NOMO-1 treated with dmso at 0.1 percent for 144 hours (cell line): ENCODE measurements around the gene PMF1.
A peak's percentile ranks its signal among the peaks of the same experiment; 100 is the strongest.

Source experiments
- DNase-seq: peaks from one replicate; lab custom pipeline; 2025; ENCODE audit not compliant: unreplicated experiment; lab: John Stamatoyannopoulos, UW

The PMF1 gene

GRCh38 chr1:156262461-156263287 lies 49.9 kb downstream of the PMF1 start:
- DNase-seq = no peak

- no peak for DNase-seq
Measured at GRCh38 chr1:156263288-156263655, 50.5 kb downstream of the PMF1 start.

DNA sequence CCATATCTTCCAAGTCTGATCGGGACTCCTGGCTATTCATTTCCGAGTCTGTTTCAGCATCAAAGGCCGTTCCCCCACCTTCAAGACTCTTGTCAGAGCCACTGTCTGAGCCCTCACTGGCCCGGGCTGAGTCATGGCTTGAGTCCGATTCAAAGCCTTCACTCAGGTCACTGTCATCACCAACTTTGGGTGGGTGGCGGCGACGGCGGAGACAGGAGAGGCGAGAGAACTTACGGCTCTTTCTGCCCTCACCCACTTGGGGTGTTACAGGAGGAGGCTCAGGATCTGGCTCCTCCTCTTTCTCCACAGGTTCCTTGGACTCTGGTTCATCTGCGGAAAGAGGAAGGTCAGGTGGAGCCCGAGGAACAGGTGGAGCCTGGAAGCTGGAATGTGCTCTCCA lies 53.2 kb downstream of the PMF1 start:
- DNase-seq = no peak

DNA sequence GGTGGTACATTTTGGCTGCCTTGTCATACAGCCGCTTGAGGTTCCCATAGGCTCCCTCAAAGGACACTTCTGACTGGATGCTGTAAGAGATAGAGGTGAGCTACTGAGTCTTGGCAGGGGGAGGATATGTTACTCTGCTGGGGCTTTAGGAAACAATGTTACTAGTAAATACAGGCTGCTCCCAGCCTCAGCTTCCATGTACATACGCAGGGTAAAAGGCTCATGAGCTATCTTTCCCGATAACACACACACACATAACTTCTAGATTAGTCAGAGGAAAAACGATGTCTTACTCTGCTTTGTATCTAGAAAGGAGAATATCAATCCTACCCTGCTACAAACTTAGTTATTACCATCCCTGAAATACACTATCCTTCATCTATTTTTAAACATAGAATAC lies 55.5 kb downstream of the PMF1 start:
- DNase-seq = no peak

GRCh38 chr1:156270314-156270713 lies 57.5 kb downstream of the PMF1 start:
- DNase-seq = no peak

DNA sequence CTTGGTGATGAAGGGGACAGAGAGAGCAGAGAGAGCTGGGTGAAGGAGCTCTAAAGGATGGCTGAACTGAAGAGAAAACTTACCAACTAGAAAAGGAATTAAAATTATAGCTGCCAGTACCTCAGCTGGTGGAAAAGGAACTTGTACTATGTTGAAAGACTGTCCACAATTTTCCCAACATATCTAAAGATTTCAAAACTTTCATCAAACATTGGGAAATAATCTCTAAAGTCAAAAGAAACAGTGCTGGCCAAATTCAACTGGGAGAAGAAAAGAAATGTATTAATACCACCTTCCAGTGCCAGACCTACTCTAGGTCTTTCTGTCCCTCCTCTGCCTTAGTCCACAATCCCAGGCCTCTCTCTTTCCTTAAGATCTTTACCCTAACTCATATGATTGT lies 63.7 kb downstream of the PMF1 start:
- DNase-seq = peak; percentile 2

DNA sequence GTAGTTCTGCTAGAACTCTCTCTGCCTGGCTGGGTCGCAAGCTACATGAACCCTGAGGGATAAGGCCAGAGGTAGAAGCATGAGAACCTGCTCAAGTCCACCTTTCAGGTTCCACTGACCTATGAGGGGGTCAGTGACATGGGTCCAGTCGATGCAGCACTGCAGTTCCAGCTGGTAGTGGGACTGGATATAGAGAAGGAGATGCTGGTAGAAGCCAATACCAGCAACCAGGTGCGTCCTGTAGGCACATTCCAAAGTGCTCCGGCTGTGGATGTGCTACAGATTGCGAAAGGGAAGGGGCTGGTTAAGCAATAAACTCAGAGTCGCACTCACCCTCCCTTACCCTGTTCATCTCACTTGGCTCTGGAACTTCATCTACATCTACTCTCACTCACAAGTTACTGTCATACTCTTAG lies 64.2 kb downstream of the PMF1 start:
- DNase-seq = peak; percentile 44

DNA sequence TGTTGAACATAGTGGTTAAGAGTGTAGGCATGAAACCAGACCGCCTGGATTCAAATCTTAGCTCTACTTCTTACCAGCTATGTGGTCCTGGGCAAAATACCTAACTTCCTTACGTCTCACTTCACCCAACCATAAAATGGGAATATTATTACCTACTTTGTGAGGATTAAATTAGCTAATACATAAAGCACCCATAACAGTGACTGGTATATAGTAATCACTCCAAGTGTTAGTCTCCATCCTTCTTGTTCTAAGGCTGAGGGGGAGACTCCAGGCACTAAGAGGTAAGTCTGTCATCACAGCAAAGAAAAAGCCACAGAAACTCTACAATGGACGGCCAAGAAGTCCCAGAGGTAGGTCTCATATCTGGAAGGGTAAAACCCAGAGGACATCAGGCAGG lies 67.0 kb downstream of the PMF1 start:
- DNase-seq = no peak

GRCh38 chr1:156281281-156281680 lies 68.5 kb downstream of the PMF1 start:
- DNase-seq = peak; percentile 31

DNA sequence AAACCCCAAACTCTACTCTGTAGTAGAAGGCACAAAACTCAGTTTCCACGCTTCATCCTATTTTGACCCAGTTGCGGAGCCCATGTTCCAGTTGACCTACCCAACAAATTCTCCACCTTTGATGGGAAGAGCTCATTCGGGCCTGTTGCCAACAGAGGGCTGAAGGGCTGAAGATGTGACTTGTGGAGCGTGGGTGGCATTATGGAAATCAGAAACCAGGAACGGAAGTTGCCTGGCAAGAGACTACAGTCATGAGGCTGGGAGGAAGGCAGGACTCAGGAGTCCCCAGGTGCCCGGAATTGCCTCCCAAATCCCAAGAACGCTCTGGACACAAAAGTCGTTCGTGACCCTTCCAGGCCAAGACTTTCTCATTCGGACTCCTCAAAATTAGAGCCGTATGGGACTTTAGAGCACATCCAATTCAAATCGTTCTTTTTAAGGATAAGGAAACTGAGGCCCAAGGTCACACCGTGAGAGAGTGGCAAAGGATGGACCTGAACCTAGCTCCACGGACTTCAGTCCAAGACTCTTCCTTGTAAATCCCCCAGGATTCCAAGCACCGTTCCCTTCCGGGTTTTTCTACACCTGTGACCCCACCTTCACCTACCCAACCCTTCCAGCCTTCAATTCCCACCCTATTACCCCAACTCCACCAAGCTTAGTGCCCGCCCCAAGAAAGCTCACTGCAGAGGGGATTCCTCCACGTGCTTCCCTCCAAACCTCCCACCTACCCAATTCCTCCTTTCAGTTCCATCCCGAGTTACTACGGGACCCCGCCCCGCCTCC lies 69.1 kb downstream of the PMF1 start:
- no peak for DNase-seq

- DNase-seq = peak; percentile 93
Measured at GRCh38 chr1:156282479-156283222, 69.8 kb downstream of the PMF1 start, which contains the start of gene SMG5. Gene SMG5, minus strand, starts transcription at chr1:156282825. Its CDS starts 145 bp downstream, at chr1:156282680.

DNA sequence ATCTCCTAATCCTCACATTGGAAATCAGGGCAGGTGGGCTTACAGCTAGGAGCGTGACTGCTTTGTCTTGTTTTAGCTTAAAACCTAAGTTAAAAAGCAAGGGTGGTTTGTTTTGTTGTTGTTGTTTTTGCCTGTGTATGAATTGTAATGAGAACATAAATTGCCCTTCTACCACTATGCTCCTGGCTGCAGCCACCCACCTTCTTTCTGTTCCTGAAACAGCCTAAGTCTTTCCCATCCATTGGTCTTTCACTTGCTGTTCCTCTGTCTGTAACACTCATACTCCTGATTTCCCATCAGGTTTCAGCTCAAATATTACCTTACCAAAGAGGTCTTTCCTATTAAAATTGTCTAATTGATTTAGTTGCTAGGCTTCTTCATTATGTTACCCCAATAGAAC lies 70.7 kb downstream of the PMF1 start:
- DNase-seq = no peak

- no peak for DNase-seq
Measured at GRCh38 chr1:156284112-156284511, 71.3 kb downstream of the PMF1 start, which contains the start of gene TMEM79. Gene TMEM79, plus strand, starts transcription at chr1:156284325. Its CDS starts 902 bp downstream, at chr1:156285227.

- DNase-seq = no peak
Measured at GRCh38 chr1:156284757-156285156, 72.0 kb downstream of the PMF1 start.

GRCh38 chr1:156285437-156285836 lies 72.6 kb downstream of the PMF1 start:
- no peak for DNase-seq

DNA sequence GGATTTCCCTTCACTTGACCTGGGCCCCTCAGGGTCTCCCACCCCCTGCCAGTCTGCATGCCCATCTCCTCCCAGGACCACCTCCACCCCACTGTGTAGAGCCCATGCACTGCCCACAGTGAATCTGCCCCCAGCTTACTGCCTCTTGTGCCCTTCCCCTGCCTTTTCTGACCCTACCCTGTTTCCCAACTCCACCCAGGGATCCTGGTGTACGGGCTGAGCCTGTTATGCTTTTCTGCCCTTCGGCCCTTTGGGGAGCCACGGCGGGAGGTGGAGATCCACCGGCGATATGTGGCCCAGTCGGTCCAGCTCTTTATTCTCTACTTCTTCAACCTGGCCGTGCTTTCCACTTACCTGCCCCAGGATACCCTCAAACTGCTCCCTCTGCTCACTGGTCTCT lies 73.3 kb downstream of the PMF1 start:
- no peak for DNase-seq
